Stomach (tissue), 9 donors: ENCODE data around the gene KLK10. TPM values are rescaled to one million over a fixed set of nuclear protein-coding genes. Genes with fewer than 3 reads are reported as not detected.

ENCODE experiments used
- DNase-seq, 2 donors: peaks; one replicate each; pipeline versions ENCODE4 v3.0.0 to v3.0.0-alpha.2; 2013 to 2019
- H3K27ac ChIP-seq, 5 donors: fragments of 200-600 bp in 4 of 5; sonication (generic) in 4 of 5; one replicate each; pipeline ENCODE4 v1.5.1; 2013 to 2019; ENCODE audit warnings: mild to moderate bottlenecking in 1 of 5, moderate library complexity in 1 of 5
- H3K27me3 ChIP-seq, 3 donors: fragments of 200-600 bp; sonication (generic); one replicate each; pipeline ENCODE4 v1.5.1; 2017 to 2019; ENCODE audit warnings: mixed run types in 1 of 3
- H3K36me3 ChIP-seq, 4 donors: fragments of 200-600 bp; sonication (generic); 1 replicate in 3 of 4; 2 replicates in 1 of 4; pipeline ENCODE4 v1.5.1; 2016 to 2019
- H3K4me1 ChIP-seq, 4 donors: fragments of 200-600 bp; sonication (generic); one replicate each; pipeline ENCODE4 v1.5.1; 2016 to 2019
- H3K4me3 ChIP-seq, 4 donors: fragments of 200-600 bp; sonication (generic) in 3 of 4; one replicate each; pipeline ENCODE4 v1.5.1; 2016 to 2019; ENCODE audit warnings: mild to moderate bottlenecking in 1 of 4
- H3K9me3 ChIP-seq, 4 donors: fragments of 200-600 bp; sonication (generic); one replicate each; pipeline ENCODE4 v1.5.1; 2016 to 2019
- CTCF ChIP-seq, 7 experiments: fragments of 450-650 bp in 4 of 7; fragments of 200-600 bp in 3 of 7; sonication (generic) in 3 of 7; IDR thresholded peaks; one replicate each; pipeline ENCODE4 v1.5.1; 2016 to 2019; ENCODE audit warnings: antibody characterized with exemption in 7 of 7, control low read depth in 2 of 7, mild to moderate bottlenecking in 1 of 7
- EP300 ChIP-seq: sonication (generic); formaldehyde crosslinking; IDR thresholded peaks from one replicate; pipeline ENCODE4 v1.6.1; 2017; ENCODE audit warnings: antibody characterized with exemption
- POLR2A ChIP-seq, 4 donors: fragments of 450-650 bp; IDR thresholded peaks; one replicate each; pipeline ENCODE4 v1.6.1; 2016; ENCODE audit warnings: antibody characterized with exemption in 4 of 4, control low read depth in 2 of 4, mild to moderate bottlenecking in 1 of 4, moderate library complexity in 1 of 4
- POLR2AphosphoS5 ChIP-seq, 3 donors: sonication (generic); formaldehyde crosslinking; IDR thresholded peaks; one replicate each; pipeline ENCODE4 v1.6.1; 2016; ENCODE audit warnings: antibody characterized with exemption in 3 of 3
- WGBS, 5 donors: extraction: QIAGEN DNeasy Blood & Tissue Kit in 3 of 5; methylation state at CpG; one replicate each; pipeline versions ENCODE4 v1.1.5 to v1.1.7; 2013 to 2018; 5-methylcytosine and 5-hydroxymethylcytosine counted together
- intact Hi-C: fragments of 100-400 bp; cut with DNase I; formaldehyde crosslinking; loops from one replicate; pipeline ENCODE4 v1.15.1; 2023; ENCODE audit warnings: low total_unique reads
- polyA plus RNA-seq, 3 donors: library from polyadenylated mRNA; stranded (reverse); fragments of 200-250 nt; gene quantifications; one replicate each; pipeline ENCODE4 v1.2.3, GENCODE V29; 2013
- total RNA-seq, 5 donors: library from RNA; depleted of rRNA; stranded (reverse); fragments of >200 nt; gene quantifications; one replicate each; pipeline versions ENCODE4 v1.1.0 to v1.2.3, GENCODE V29; 2014 to 2016
- donor health status: healthy with polysubstance abuse.
- donor health status: Bipolar disorder and iron deficiency.
- donor health status: healthy.

The KLK10 gene
- total and polyA plus RNA-seq, 8 donors = 1.3 to 62.7 (median 3.0) TPM; not detected in 4

GRCh38 chr19:51040151-51040550 lies 20.6 kb upstream of the KLK10 start:
- WGBS, 5 donors = 90 to 95% (median 94%) methylated on average over 6 of the region's 6 CpGs
- DNase-seq = no peak
- Histone ChIP-seq H3K27me3 (peaks cover 0 to 1% (median 0%) of the 10 kb centered on the region in 3 donors), H3K4me1 (no peaks in the 10 kb centered on the region), H3K4me3 (no peak overlapping the region), H3K9me3 (no peaks in the 10 kb centered on the region), H3K36me3 (no peaks in the 10 kb centered on the region), H3K27ac (no peak overlapping the region)
- TF ChIP-seq POLR2A (IDR thresholded peaks at IDR 0.05) = no peak
- TF ChIP-seq EP300 = no peak
- no peak for TF ChIP-seq CTCF (IDR thresholded peaks at IDR 0.05)
- no peak for TF ChIP-seq POLR2AphosphoS5 (IDR thresholded peaks at IDR 0.05)
- intact Hi-C loops = no loop called here

GRCh38 chr19:51036519-51036918 lies 17.0 kb upstream of the KLK10 start:
- no peak overlapping the region for H3K27ac ChIP-seq
- DNase-seq = no peak
- no peak overlapping the region for H3K4me3 ChIP-seq
- intact Hi-C loops = no loop called here
- H3K27me3 ChIP-seq = peaks cover 0 to 26% (median 0%) of the 10 kb centered on the region in 3 donors
- H3K9me3 ChIP-seq = no peaks in the 10 kb centered on the region
- no peak for TF ChIP-seq POLR2A (IDR thresholded peaks at IDR 0.05)
- no peak for TF ChIP-seq POLR2AphosphoS5 (IDR thresholded peaks at IDR 0.05)
- TF ChIP-seq EP300 = no peak
- TF ChIP-seq CTCF (IDR thresholded peaks at IDR 0.05) = no peak
- H3K36me3 ChIP-seq = no peaks in the 10 kb centered on the region
- WGBS, 5 donors = 35 to 61% (median 52%) methylated on average over 9 of the region's 9 CpGs
- H3K4me1 ChIP-seq = no peaks in the 10 kb centered on the region

- no peak for DNase-seq
- Histone ChIP-seq H3K4me3 (no peak within 1 kb of the TSS), H3K4me1 (no peaks in the 10 kb centered on the region), H3K9me3 (no peaks in the 10 kb centered on the region), H3K27ac (no peak within 1 kb of the TSS), H3K36me3 (no peaks in the 10 kb centered on the region), H3K27me3 (peaks cover 0 to 34% (median 0%) of the 10 kb centered on the region in 3 donors)
- TF ChIP-seq POLR2AphosphoS5 (IDR thresholded peaks at IDR 0.05) (no peak), CTCF (IDR thresholded peaks at IDR 0.05) (no peak), EP300 (no peak), POLR2A (IDR thresholded peaks at IDR 0.05) (no peak)
- WGBS, 5 donors = 29 to 46% (median 44%) methylated on average over 11 of the region's 11 CpGs
- intact Hi-C loops = no loop called here
Measured at GRCh38 chr19:51034704-51035103, 15.2 kb upstream of the KLK10 start, which contains the start of gene KLK12. Gene KLK12 (minus strand): TSS chr19:51035002. CDS start chr19:51034621, 381 bp downstream.

GRCh38 chr19:51031880-51032225 lies 12.3 kb upstream of the KLK10 start:
- Histone ChIP-seq H3K36me3 (no peaks in the 10 kb centered on the region), H3K27ac (no peak overlapping the region), H3K9me3 (no peaks in the 10 kb centered on the region), H3K4me1 (peaks cover 0 to 11% (median 2%) of the 10 kb centered on the region in 4 donors), H3K27me3 (peaks cover 0 to 56% (median 0%) of the 10 kb centered on the region in 3 donors), H3K4me3 (no peak overlapping the region)
- WGBS, 5 donors = 89 to 94% (median 92%) methylated on average over 19 to 28 of the region's 28 CpGs
- no peak for TF ChIP-seq CTCF (IDR thresholded peaks at IDR 0.05)
- no peak for TF ChIP-seq POLR2A (IDR thresholded peaks at IDR 0.05)
- no peak for TF ChIP-seq EP300
- TF ChIP-seq POLR2AphosphoS5 (IDR thresholded peaks at IDR 0.05) = no peak
- intact Hi-C loops = no loop called here
- no peak for DNase-seq
